HPDE6-E6E7 (cell line): ENCODE measurements around the gene GRID1.

Source experiments
- DNase-seq: peaks from one replicate; pipeline ENCODE4 v3.0.0; 2011; ENCODE audit warnings: missing footprints; ENCODE audit errors: extremely low spot score

Gene GRID1

GRCh38 chr10:86354761-86355540, 11.6 kb downstream of the GRID1 start:
- no peak for DNase-seq

- no peak for DNase-seq
Measured at GRCh38 chr10:86353506-86354485, 12.8 kb downstream of the GRID1 start.

- DNase-seq: no peak
Measured at GRCh38 chr10:86350897-86351296, 15.7 kb downstream of the GRID1 start.

GRCh38 chr10:86349940-86350630, 16.5 kb downstream of the GRID1 start:
- no peak for DNase-seq

GRCh38 chr10:86349474-86349873, 17.1 kb downstream of the GRID1 start:
- DNase-seq: no peak

- no peak for DNase-seq
Measured at GRCh38 chr10:86348321-86349210, 18.0 kb downstream of the GRID1 start.

GRCh38 chr10:86347856-86348255, 18.7 kb downstream of the GRID1 start:
- DNase-seq: no peak

GRCh38 chr10:86346799-86347665, 19.6 kb downstream of the GRID1 start:
- DNase-seq: no peak

- DNase-seq: no peak
Measured at GRCh38 chr10:86345859-86346798, 20.5 kb downstream of the GRID1 start.

- DNase-seq: no peak
Measured at GRCh38 chr10:86345296-86345858, 21.2 kb downstream of the GRID1 start.

GRCh38 chr10:86344714-86345161, 21.9 kb downstream of the GRID1 start:
- no peak for DNase-seq

GRCh38 chr10:86344281-86344680, 22.3 kb downstream of the GRID1 start:
- DNase-seq: no peak

GRCh38 chr10:86343761-86344160, 22.8 kb downstream of the GRID1 start:
- no peak for DNase-seq

GRCh38 chr10:86342111-86342863, 24.3 kb downstream of the GRID1 start:
- DNase-seq: no peak

- no peak for DNase-seq
Measured at GRCh38 chr10:86341361-86341811, 25.2 kb downstream of the GRID1 start.

GRCh38 chr10:86340991-86341260, 25.7 kb downstream of the GRID1 start:
- no peak for DNase-seq

GRCh38 chr10:86340176-86340990, 26.2 kb downstream of the GRID1 start:
- DNase-seq: no peak
